Pancreas (tissue), 10 donors: ENCODE results near the gene PLA2G4B. TPM values are rescaled to one million over a fixed set of nuclear protein-coding genes. Genes with fewer than 3 reads are reported as not detected.

Experiments
- ATAC-seq, 4 donors: fragments of 200-7000 bp; cut with Tn5 transposase; one replicate each; pipeline versions ENCODE4 v1.8.0 to v1.9.1; 2020; ENCODE audit warnings: mild to moderate bottlenecking in 4 of 4, moderate library complexity in 4 of 4
- DNase-seq, 6 donors: peaks; one replicate each; pipeline ENCODE4 v3.0.0-alpha.2; 2020
- FAIRE-seq: peaks from 2 replicates; lab custom pipeline; 2012; peaks lifted over from hg19 to GRCh38; lab: Jason Lieb, UNC
- H3K27ac ChIP-seq, 4 donors: fragments of 200-600 bp; sonication (generic); 1 replicate in 3 of 4; 2 replicates in 1 of 4; pipeline versions ENCODE4 v1.5.0 to v1.8.0; 2020
- H3K27me3 ChIP-seq, 4 donors: fragments of 200-600 bp; one replicate each; pipeline ENCODE4 v1.8.0; 2021
- H3K36me3 ChIP-seq, 3 donors: fragments of 200-600 bp; sonication (generic) in 1 of 3; one replicate each; pipeline versions ENCODE4 v1.5.0 to v1.8.0; 2020 to 2021
- H3K4me1 ChIP-seq, 3 donors: fragments of 200-600 bp; one replicate each; pipeline ENCODE4 v1.8.0; 2021
- H3K4me3 ChIP-seq, 4 donors: fragments of 200-600 bp; sonication (generic) in 2 of 4; one replicate each; pipeline versions ENCODE4 v1.5.0 to v1.8.0; 2020 to 2021
- H3K9me3 ChIP-seq, 4 donors: fragments of 200-600 bp; one replicate each; pipeline ENCODE4 v1.8.0; 2021
- WGBS, 2 donors: extraction: QIAGEN DNeasy Blood & Tissue Kit; methylation state at CpG; one replicate each; pipeline ENCODE4 v1.1.7; 2013; 5-methylcytosine and 5-hydroxymethylcytosine counted together
- intact Hi-C, 3 donors: fragments of 100-400 bp; cut with DNase I; formaldehyde crosslinking; loops; one replicate each; pipeline versions ENCODE4 v1.11.1 to v1.14.2; 2022
- polyA plus RNA-seq, 2 donors: library from polyadenylated mRNA; stranded (reverse); fragments of 200-250 nt; gene quantifications; one replicate each; pipeline ENCODE4 v1.2.3, GENCODE V29; 2013
- total RNA-seq, 6 donors: library from RNA; stranded (reverse); fragmentation: NEBNext Ultra II Directional in 4 of 6; extraction: Animal tissue kit (Norgen Biotek cat#: 25700) in 4 of 6; gene quantifications; one replicate each; pipeline versions ENCODE4 v1.2.1 to v1.2.4, GENCODE V29; 2021 to 2023
- TF ChIP-seq, protein P1 (sequence below), 4 donors: fragments of 200-600 bp; sonication (generic) in 3 of 4; IDR thresholded peaks; one replicate each; pipeline versions ENCODE4 v1.5.0 to v1.8.0; 2021; ENCODE audit warnings: antibody characterized with exemption in 4 of 4
- donor health status: healthy with polysubstance abuse.
- donor health status: DM: no; HTN: no; CAD: no; lungs with moderate emphysema.
- donor health status: DM: no; HTN: no; CAD: no.
- donor health status: control.
- donor health status: control.
- donor health status: Bipolar disorder and iron deficiency.
- donor health status: DM: yes; HTN: yes; CAD: no.
- donor health status: DM: no; HTN: no; CAD: no.
- donor health status: DM: no; HTN: no; CAD: no.
- donor health status: DM: yes; HTN: yes; CAD: no.

The PLA2G4B gene
- total and polyA plus RNA-seq, 8 donors = 3.5 to 56.8 (median 6.4) TPM

DNA sequence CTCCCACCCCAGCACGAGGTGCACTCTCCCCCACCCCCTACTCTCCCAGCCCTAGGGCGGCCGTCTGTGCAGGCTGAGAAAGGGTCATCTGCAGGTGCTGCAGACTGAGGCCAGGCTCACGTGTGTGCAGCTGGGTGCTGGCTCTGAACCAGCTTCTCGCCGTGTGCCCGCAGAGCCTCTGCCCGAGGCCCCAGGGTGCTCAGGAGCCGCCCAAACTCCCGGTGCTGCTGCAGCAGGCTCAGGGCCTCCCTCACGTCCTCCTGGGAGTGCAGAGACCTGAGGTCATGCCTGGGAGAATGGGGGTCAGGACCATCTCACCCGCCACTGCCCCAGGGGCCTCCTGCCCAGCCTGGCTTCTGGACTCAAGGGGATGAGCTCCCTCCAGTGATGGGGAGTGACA is 38.0 kb downstream of the PLA2G4B start:
- Histone ChIP-seq H3K4me1 (no peaks in the 10 kb centered on the region), H3K4me3 (no peak overlapping the region), H3K27ac (no peak overlapping the region), H3K9me3 (no peaks in the 10 kb centered on the region), H3K27me3 (no peaks in the 10 kb centered on the region), H3K36me3 (no peaks in the 10 kb centered on the region)
- TF ChIP-seq, protein P1, sequence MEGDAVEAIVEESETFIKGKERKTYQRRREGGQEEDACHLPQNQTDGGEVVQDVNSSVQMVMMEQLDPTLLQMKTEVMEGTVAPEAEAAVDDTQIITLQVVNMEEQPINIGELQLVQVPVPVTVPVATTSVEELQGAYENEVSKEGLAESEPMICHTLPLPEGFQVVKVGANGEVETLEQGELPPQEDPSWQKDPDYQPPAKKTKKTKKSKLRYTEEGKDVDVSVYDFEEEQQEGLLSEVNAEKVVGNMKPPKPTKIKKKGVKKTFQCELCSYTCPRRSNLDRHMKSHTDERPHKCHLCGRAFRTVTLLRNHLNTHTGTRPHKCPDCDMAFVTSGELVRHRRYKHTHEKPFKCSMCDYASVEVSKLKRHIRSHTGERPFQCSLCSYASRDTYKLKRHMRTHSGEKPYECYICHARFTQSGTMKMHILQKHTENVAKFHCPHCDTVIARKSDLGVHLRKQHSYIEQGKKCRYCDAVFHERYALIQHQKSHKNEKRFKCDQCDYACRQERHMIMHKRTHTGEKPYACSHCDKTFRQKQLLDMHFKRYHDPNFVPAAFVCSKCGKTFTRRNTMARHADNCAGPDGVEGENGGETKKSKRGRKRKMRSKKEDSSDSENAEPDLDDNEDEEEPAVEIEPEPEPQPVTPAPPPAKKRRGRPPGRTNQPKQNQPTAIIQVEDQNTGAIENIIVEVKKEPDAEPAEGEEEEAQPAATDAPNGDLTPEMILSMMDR (IDR thresholded peaks at IDR 0.05) = no peak
- peak in 2 of 4 donors; percentile 51 to 70 for ATAC-seq
- no peak for FAIRE-seq
- peak in 1 of 6 donors; percentile 63 for DNase-seq
- 39 to 46% methylated on average over 12 of the region's 12 CpGs for WGBS, 2 donors
- intact Hi-C loops = no loop called here

DNA sequence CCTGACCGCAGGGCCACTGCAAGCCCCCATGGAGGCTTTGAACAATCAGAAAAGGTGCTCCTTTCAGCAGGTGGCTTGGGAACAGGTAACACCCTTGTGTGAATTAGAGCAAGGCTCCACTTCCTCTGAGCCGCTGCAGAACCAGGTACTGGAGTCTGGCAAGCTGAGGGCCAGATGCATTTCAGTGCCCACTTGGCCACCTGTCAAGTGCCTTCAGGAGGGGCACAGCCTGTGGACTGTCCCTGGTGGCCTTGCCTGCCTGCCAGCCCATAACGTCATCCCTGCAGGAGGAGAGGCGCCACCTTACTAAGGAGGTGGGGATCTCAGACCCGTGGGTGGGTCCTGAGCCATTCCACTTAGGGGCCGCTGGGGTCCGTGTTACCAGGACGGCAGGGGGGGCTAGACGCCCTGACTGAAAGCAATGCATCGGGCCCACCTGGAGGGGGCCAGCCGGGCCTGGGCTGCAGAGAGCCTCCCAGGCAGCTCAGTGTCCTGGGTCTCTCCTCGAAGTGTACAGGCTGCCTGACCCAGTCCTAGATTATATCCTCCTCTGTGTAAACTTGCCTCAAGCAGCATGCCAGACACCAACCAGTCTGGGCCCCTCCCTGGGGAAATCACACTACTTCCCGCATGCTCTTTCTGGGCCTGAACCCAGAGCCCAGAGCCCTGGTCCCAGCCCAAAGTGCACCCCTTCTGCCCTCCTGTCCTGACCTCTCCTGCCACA is 39.1 kb downstream of the PLA2G4B start:
- intact Hi-C loops = no loop called here
- 84 to 88% methylated on average over 13 of the region's 13 CpGs for WGBS, 2 donors
- FAIRE-seq = no peak

DNA sequence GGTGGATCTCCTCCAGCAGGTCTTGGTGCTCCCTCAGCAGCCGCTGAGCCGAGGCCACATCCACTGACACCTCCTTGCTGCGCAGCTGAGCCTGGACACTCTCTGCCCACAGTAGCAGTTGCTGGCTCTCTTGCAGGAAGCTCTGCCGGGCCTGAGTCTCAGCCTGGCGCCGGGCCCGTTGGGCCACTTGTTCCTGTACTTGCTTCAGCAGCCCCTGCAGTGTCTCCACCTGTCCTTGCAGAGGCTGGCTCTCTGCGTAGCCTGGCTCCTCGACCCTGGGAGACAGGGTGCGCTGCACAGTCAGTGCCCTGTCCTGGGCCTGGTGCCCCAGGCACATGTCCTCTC is 39.7 kb downstream of the PLA2G4B start:
- no peaks in the 10 kb centered on the region for H3K27me3 ChIP-seq
- no peaks in the 10 kb centered on the region for H3K9me3 ChIP-seq
- H3K4me3 ChIP-seq = no peak overlapping the region
- no peak overlapping the region for H3K27ac ChIP-seq
- H3K4me1 ChIP-seq = peaks cover 0 to 9% (median 7%) of the 10 kb centered on the region in 3 donors
- FAIRE-seq (no peak), ATAC-seq (no peak), DNase-seq (peak in 1 of 6 donors; percentile 67)
- 91 to 94% methylated on average over 10 of the region's 10 CpGs for WGBS, 2 donors
- TF ChIP-seq, protein P1 (IDR thresholded peaks at IDR 0.05) = no peak
- H3K36me3 ChIP-seq = no peaks in the 10 kb centered on the region
- intact Hi-C loops = no loop called here

More for the DNA sequence above, 39.1 kb downstream of the PLA2G4B start:
- H3K4me3 ChIP-seq = no peak overlapping the region
- TF ChIP-seq, protein P1 (IDR thresholded peaks at IDR 0.05) = no peak
- ATAC-seq = no peak
- no peaks in the 10 kb centered on the region for H3K9me3 ChIP-seq
- DNase-seq = peak in 1 of 6 donors; percentile 36
- peaks cover 0 to 6% (median 4%) of the 10 kb centered on the region in 3 donors for H3K4me1 ChIP-seq
- H3K36me3 ChIP-seq = no peaks in the 10 kb centered on the region
- no peaks in the 10 kb centered on the region for H3K27me3 ChIP-seq
- H3K27ac ChIP-seq = no peak overlapping the region

DNA sequence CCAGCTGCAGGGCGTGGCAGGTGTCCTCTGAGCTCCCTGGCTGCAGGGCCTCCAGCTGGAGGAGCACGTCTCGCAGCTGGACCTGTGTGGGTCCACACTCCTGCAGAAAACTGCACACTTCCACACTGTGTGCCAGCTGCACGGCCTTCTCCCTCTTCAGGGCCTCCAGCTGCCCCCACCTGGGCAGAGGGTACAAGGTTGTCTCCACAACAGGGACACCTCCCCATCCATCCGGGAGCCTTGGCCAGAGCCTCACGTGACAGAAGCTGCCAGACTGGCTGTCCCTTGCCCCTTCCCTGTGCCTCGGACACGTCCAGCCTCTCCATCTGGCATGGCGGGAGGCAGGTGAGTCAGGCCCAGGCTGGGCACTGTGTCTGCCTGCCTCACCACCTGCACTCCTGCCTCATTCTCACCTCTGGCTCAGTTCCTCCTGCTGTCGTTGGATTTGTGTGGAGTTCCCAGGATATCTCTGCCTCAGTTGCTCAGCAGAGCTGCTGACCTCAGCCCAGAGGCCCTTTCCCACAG is 40.7 kb downstream of the PLA2G4B start:
- Histone ChIP-seq H3K27me3 (no peaks in the 10 kb centered on the region), H3K9me3 (no peaks in the 10 kb centered on the region), H3K27ac (no peak overlapping the region), H3K4me3 (no peak overlapping the region), H3K4me1 (peaks cover 0 to 9% (median 7%) of the 10 kb centered on the region in 3 donors), H3K36me3 (no peaks in the 10 kb centered on the region)
- intact Hi-C loops = no loop called here
- peak in 1 of 6 donors; percentile 75 for DNase-seq
- FAIRE-seq = no peak
- no peak for ATAC-seq
- WGBS, 2 donors = 93 to 97% methylated on average over 10 of the region's 10 CpGs
- TF ChIP-seq, protein P1 (IDR thresholded peaks at IDR 0.05) = no peak
